Frontal cortex (tissue), 4 donors: ENCODE data around the gene MXD4. TPM values are rescaled to one million over a fixed set of nuclear protein-coding genes. Genes with fewer than 3 reads are reported as not detected.

Source experiments
- DNase-seq, 2 donors: peaks; one replicate each; pipeline ENCODE4 v3.0.0; 2012; ENCODE audit warnings: low spot score in 2 of 2
- FAIRE-seq: peaks from 2 replicates; lab custom pipeline; 2012; peaks lifted over from hg19 to GRCh38; lab: Jason Lieb, UNC
- total RNA-seq: library from RNA; depleted of rRNA; stranded (reverse); fragments of >200 nt; gene quantifications from one replicate; pipeline ENCODE4 v1.2.3, GENCODE V29; 2014
- donor health status: control.
- donor health status: control.
- donor health status: control.

MXD4 gene, protein sequence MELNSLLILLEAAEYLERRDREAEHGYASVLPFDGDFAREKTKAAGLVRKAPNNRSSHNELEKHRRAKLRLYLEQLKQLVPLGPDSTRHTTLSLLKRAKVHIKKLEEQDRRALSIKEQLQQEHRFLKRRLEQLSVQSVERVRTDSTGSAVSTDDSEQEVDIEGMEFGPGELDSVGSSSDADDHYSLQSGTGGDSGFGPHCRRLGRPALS
- total RNA-seq: 17.5 TPM

GRCh38 chr4:2261853-2262144 lies at the start of gene MXD4:
MXD4 (minus strand) TSS chr4:2262109; CDS start chr4:2261980, 129 bp downstream.
- FAIRE-seq: no peak
- DNase-seq: no peak

GRCh38 chr4:2306773-2307410 lies 45.0 kb upstream of the MXD4 start:
- DNase-seq: no peak
- no peak for FAIRE-seq

DNA sequence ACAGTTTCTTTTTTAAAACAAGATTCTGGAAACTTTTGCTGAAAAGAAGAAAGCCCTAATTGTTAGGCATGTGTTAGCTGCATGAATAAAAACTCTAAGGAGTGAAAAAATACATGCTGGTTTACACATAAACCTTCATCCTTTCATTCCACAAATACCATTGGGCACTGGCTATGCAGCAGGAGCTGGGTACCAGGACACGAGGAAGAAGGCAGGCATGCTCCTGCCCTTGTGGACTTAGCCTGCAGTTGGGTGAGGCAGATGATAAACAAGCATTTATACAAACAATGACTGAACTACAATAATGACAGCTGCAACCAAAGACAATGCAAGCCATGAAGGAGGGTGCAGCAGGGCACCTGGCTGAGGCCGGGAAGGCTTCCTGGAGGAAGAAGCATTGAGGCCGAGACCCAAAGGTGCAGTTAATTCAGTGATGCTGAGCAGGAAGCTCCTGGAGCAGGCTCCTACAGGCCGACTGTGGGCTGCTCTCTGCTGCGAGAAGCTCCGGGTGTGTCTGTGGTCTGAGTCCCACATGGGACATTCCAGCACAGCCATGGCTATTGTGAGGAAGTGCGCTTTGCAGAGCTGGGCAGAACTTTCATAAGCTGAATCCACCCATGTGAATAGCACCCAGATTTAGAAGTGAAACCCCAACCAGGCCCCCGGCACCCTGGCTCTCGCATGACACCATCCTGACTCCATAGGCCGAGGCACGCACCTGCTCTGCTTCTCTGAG lies 44.0 kb upstream of the MXD4 start:
- DNase-seq (no peak), FAIRE-seq (no peak)

GRCh38 chr4:2304877-2305561 lies 43.1 kb upstream of the MXD4 start:
- no peak for FAIRE-seq
- no peak for DNase-seq

GRCh38 chr4:2304321-2304876 lies 42.5 kb upstream of the MXD4 start:
- no peak for DNase-seq
- no peak for FAIRE-seq

GRCh38 chr4:2303686-2304320 lies 41.9 kb upstream of the MXD4 start:
- DNase-seq (no peak), FAIRE-seq (no peak)

DNA sequence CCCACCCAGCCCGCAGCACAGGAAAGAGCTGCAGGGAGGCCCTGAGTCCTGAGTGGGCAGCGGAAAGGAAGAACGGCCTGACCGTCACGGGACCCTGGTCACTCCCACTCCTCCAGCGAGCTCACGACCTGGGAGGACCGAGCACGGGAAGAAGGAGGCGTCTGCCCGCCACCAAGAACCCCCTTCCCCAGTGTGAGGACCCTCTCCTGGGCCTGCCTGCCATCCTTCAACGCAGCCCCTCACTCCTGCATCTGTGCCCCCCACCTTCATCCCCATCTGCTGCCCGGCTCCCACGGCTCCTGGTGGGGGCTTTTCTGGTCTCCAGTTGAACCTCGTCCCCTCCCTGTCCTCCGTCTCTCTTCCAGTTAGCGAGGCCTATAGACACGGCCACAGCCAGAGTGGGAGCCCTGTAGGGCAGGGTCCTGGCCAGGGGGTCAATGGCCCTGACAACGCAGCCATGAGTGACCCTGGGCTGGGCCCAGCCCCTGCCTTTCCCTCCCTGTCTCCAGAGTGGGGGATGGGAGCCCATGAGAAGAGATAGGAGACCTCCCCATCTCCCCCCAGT lies 41.3 kb upstream of the MXD4 start:
- DNase-seq (no peak), FAIRE-seq (no peak)

- DNase-seq (no peak), FAIRE-seq (no peak)
Measured at GRCh38 chr4:2302387-2303119, 40.6 kb upstream of the MXD4 start.

GRCh38 chr4:2301806-2302205 lies 39.9 kb upstream of the MXD4 start:
- no peak for DNase-seq
- FAIRE-seq: no peak

DNA sequence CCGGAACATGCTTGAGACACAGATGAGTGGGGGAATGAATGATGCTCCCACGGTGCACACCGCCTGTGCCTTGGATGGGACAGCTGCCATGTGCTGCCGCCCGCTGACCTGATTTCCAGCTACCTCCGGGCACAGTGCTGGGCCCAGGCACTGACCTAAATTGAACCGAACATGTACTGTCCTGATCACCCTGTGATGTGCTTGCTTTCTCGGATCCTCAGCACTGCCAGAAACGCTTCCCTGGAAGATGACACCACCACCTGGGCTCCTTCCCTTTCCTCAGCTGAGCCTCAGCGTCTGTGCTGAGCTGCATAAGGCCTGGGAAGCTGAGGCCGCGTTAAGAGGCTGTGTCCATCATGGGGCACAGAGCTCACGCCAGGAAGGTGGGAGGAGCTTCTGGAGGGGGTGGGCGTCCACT lies 39.3 kb upstream of the MXD4 start:
- FAIRE-seq: no peak
- DNase-seq: no peak

- DNase-seq (no peak), FAIRE-seq (no peak)
Measured at GRCh38 chr4:2300431-2301224, 38.7 kb upstream of the MXD4 start.

- no peak for DNase-seq
- no peak for FAIRE-seq
Measured at GRCh38 chr4:2299794-2300193, 37.9 kb upstream of the MXD4 start.

DNA sequence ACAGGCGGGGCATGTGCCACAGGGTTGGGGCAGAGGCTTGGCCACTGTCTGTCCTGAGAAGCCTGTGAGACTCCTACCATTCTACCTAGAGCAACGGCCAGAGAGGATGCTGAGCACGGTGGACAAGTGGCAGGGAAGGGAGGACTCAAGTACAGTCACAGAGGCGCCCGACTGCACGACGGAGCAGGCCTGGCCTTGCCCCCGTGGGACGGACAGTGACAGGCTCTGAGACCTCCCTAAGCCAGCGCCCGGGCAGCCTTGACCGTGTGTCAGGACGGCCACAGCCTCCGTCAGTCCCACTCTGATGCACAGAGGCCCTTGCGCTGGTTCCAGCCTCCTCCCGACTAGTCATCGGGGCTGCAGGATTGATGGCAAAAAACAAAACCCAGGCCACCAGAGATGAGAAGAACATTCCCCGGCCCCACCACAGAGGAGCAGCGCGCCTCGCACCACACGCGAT lies 36.7 kb upstream of the MXD4 start:
- FAIRE-seq (no peak), DNase-seq (no peak)

DNA sequence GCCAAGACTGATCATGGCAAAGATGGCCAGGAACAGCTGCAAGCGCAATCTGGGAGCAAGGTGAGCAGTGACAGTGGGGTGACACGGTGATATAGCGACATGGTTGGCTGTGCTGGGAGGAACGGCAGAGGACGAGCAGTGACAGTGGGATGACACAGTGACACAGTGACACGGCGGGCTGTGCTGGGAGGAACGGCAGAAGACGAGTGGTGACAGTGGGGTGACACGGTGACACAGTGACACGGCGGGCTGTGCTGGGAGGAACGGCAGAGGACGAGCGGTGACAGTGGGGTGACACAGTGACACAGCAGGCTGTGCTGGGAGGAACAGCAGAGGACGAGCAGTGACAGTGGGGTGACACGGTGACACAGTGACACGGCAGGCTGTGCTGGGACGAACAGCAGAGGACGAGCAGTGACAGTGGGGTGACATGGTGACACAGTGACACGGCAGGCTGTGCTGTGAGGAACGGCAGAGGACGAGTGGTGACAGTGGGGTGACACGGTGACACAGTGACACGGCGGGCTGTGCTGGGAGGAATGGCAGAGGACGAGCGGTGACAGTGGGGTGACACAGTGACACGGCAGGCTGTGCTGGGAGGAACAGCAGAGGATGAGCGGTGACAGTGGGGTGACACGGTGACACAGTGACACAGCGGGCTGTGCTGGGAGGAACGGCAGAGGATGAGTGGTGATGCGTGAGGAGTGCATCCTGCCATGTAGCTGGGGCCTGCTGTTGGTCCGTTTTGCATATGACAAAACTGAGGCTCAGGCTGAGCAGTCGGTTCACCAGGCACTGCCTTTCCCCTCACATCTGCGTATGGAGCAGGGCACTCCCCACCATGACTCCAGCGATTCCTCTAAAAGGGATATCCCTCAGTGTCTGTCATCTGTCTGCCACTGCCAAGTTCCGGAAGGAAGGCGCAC lies 36.0 kb upstream of the MXD4 start:
- DNase-seq (no peak), FAIRE-seq (no peak)

DNA sequence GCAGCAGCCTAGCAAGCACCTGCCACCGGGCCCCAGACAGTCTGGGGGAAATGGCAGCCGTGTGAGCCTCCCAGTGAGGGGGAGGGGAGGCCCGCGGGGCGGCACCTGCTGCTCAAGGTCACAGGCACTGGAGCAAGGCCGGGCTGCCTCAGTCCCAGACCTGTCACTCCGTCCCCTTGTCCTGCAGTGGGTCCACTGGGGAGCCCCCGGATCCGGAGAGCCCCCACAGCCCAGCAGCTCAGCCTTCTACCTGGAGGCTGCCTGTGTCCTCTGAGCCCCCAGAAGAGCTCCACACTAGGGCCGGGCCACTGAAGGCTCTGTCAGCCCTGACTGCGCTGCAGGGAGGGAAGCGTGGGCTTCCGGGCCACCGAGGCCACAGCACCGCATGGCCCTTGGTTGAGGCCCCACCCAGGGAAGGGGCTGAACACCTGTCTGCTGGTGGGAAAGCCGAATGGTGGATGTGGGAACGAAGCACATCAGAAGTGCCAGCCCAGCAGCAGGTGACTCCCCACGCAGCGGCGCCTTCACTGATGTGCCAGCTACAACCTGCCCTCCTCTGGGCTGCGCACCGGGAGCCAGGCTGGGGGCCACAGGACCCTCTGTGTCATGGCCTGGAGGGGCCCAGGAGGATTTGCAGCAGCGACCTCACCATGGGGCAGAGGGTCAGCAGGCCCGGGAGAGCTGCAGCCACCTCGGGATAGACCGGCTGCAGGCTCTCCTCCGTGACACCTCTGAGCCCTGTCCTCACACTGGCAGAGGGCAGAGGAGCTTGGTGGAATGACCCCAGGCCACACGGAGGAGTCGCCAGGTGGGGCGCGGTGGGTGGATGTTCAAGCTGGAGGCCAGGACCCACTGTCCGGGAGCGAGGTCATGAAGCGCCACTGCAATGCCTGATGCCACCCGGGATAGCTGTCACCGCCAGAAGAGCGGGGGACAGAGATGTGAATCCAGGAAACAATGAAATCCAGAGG lies 35.0 kb upstream of the MXD4 start:
- FAIRE-seq (no peak), DNase-seq (no peak)

DNA sequence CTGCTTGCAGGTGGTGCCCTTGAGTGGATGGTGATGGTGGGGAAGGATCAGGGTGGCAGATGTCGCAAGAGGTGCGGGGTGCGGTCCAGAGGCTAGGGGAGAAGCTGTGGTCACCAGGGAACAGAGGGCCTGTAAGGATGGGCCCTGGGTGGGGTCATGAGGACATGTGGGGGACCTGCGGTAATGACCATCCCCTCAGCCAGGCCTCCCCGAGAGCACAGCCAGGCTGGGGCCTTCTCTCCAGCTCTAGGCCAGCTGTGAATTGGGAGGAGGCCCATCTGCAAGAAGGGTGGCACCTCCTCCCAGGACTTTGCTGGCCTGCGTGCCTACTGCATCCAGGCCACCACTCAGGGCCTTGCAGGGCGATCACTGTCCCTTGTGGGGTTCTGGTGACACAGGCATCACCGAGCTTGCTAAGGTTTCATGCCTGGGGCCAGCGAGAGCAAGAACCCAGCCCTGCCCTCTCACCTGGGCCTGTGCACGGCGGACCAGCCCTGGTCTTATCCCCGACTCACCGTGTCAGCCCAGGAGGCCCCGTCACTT lies 34.1 kb upstream of the MXD4 start:
- no peak for FAIRE-seq
- DNase-seq: no peak
